NCI-H345 treated with DMSO at 0.1 percent for 48 hours (cell line): Measurements from ENCODE around the gene HCST.
"Not testable (repeated sequence)": the region's sequence is repeated elsewhere in the genome, so short reads cannot be mapped to it uniquely, and the experiment has no call there.

Experiments used
- DNase-seq: peaks from one replicate; lab custom pipeline; 2025; ENCODE audit not compliant: unreplicated experiment; lab: John Stamatoyannopoulos, UW

The HCST gene, protein sequence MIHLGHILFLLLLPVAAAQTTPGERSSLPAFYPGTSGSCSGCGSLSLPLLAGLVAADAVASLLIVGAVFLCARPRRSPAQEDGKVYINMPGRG

DNA sequence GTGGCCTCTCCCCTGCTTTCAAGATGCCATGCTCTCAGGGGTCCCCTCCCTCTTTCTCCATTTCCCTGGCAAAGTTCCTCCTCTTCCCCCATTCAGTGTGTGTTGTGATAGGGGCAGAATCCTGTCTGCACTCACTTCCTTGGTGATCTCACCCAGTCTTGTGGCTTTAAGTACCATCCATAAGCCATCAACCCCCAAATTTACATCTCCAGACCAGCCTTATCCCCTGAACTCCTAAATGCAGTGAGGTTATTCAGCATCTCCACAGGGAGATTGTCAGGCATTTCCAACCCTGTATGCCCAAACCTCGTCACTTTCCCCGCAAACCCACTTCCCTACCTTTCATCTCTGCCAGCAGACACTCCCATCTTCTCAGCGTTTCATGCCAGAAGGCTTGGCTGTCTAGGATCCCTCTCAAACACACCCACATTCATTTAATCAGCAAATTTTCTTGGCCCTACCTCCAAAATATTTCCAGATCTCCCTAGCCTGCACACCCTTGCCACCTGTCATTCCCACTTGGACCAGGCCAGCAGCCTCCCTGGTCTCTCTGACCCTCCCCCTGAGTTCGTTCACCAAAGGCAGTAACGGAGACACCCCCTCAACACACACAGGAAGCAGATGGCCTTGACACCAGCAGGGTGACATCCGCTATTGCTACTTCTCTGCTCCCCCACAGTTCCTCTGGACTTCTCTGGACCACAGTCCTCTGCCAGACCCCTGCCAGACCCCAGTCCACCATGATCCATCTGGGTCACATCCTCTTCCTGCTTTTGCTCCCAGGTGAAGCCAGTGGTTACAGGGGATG is at the start of gene HCST:
TSS of gene HCST (plus strand) at position 676 of the 808 bp plus-strand sequence. CDS start at position 741, 65 bp downstream.
- no peak for DNase-seq

- no peak for DNase-seq
Observed at GRCh38 chr19:35853038-35853756, 49.1 kb upstream of the HCST start.

- peak; percentile 38 for DNase-seq
Observed at GRCh38 chr19:35856546-35857149, 45.7 kb upstream of the HCST start, which contains the start of gene KIRREL2. Gene KIRREL2, plus strand, starts transcription at chr19:35856911. Its CDS starts 209 bp downstream, at chr19:35857120.

GRCh38 chr19:35858311-35858710 is 44.0 kb upstream of the HCST start:
- DNase-seq: no peak

DNA sequence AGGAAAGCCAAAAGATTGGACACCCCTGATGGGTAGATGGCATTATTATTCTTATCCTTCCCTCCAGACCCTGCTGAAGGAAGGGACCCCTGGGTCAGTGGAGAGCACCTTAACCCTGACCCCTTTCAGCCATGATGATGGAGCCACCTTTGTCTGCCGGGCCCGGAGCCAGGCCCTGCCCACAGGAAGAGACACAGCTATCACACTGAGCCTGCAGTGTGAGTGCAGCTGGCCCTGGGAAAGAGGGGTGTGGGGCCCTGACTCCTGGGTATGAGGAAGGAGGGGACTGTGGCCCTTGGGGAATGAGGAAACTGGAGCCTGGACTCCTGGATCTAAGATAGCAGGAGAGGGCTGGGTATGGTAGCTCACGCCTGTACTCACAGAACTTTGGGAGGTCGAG is 42.9 kb upstream of the HCST start:
- no peak for DNase-seq

DNA sequence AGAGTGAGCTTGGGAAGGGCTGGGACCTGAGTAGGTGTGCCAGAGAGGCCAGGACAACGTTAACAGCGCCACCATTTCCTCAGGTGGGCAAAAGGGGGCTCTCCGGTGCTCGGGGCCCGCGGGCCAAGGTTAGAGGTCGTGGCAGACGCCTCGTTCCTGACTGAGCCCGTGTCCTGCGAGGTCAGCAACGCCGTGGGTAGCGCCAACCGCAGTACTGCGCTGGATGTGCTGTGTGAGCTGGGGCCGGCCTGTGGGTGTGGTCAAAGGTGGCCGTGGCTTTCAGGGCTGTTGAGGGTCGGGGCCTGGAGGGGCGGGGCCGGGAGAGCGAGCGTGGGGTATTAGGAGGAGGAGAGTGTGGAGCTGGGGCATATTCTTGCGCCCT is 41.9 kb upstream of the HCST start:
- no peak for DNase-seq

GRCh38 chr19:35860818-35861639 is 41.3 kb upstream of the HCST start:
- DNase-seq: no peak

- DNase-seq: no peak
Observed at GRCh38 chr19:35861640-35862160, 40.6 kb upstream of the HCST start.

- no peak for DNase-seq
Observed at GRCh38 chr19:35862528-35862927, 39.8 kb upstream of the HCST start.

GRCh38 chr19:35863018-35863417 is 39.3 kb upstream of the HCST start:
- DNase-seq: no peak

DNA sequence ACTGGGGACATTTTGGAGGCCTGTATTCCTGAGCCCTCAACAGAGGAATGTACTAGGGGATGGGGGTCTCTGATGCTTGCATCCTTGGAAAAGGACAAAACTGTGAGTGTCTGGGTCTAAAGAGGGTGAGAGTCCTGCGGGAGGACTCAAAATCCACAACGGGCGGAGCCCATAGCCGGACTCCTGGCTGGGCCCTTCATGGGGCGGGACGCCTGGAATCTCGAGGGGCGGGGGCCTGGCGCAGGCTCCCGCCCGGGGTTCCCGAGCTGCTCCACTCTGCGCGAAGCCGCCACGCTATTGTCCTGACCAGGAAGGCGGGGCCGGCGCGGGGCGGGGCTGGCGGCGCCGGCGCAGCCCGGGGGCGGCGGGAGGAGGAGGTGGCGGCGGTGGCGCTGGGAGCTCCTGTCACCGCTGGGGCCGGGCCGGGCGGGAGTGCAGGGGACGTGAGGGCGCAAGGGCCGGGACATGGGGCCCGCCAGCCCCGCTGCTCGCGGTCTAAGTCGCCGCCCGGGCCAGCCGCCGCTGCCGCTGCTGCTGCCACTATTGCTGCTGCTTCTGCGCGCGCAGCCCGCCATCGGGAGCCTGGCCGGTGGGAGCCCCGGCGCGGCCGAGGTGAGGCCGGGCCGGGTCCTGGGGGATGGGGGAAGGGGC is 34.0 kb upstream of the HCST start, which contains the start of gene APLP1:
TSS of gene APLP1 (plus strand) at position 403 of the 651 bp plus-strand sequence. CDS start at position 466, 63 bp downstream.
- DNase-seq: peak; percentile 74

GRCh38 chr19:35868823-35869326 is 33.5 kb upstream of the HCST start:
- no peak for DNase-seq

DNA sequence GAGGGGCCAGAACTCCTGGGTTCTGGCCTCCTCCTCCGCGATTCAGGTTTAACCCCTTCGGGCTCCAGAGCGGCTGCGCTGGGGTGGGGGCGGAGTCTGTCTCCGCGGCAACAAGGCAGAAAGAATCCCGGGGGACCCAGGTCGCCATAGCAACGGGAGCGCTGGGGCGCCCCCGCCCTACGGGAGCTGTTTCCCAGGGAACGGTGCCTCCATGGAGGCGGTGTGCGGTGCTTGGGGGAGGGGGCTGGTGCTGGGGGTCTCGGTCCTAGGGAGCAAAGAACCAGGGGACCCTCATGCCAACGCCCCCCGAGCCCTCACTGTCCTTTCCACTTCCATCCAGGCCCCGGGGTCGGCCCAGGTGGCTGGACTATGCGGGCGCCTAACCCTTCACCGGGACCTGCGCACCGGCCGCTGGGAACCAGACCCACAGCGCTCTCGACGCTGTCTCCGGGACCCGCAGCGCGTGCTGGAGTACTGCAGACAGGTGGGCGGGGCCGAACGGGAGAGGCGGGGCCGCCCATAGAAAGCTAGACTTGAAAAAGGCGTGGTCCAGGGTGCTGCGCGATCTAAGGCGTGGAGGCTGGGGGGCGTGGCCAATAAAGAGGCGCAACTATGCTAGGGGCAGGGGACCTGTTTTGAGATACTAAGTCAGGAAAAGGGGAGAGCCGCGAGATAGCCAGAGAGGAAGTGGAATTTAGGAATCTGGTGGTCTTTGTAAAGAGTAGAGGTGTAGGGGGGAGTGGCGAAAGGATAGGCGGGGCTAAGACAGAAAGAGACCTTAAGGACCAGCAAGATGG is 32.8 kb upstream of the HCST start:
- DNase-seq: peak; percentile 99

DNA sequence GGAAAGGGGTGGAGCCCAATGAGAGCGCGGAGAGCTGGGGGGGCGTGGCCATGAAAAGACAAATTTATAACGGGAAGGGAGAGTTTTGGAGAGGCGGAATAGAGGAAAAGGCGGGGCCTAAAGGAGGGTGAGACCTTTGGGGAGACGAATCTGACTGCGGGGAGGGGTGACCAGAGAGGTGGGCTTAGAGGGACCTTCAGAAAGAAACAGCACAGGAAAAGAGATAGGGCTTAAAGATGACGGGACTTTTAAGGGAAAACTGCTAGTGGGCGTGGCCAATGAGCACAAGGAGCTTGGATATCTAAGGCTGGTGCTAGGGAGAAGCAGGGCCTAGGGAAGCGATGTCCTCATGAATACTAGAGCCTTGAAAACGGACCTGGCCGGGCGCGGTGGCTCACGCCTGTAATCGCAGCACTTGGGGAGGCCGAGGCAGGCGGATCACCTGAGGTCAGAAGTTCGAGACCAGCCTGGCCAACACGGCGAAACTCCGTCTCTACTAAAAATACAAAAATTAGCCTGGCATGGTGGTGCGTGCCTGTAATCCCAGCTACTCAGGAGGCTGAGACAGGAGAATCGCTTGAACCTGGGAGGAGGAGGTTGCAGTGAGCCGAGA is 32.1 kb upstream of the HCST start:
- DNase-seq: not testable (repeated sequence)

DNA sequence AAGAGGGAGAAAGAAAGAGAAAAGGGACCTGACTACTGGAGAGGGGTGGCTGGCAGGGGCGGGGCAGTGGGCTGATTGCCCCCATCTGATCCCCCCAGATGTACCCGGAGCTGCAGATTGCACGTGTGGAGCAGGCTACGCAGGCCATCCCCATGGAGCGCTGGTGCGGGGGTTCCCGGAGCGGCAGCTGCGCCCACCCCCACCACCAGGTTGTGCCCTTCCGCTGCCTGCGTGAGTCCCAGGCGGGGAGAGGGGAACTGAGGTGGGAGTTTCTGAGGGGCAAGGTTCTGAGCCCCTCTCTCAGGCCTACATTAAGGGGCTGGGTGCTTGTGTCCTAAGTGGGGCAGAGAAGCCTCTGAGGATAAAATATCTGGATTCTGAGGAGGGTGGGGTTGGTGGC is 31.5 kb upstream of the HCST start:
- no peak for DNase-seq

GRCh38 chr19:35871611-35872010 is 30.7 kb upstream of the HCST start:
- DNase-seq: no peak

- DNase-seq: no peak
Observed at GRCh38 chr19:35872180-35872579, 30.1 kb upstream of the HCST start.

DNA sequence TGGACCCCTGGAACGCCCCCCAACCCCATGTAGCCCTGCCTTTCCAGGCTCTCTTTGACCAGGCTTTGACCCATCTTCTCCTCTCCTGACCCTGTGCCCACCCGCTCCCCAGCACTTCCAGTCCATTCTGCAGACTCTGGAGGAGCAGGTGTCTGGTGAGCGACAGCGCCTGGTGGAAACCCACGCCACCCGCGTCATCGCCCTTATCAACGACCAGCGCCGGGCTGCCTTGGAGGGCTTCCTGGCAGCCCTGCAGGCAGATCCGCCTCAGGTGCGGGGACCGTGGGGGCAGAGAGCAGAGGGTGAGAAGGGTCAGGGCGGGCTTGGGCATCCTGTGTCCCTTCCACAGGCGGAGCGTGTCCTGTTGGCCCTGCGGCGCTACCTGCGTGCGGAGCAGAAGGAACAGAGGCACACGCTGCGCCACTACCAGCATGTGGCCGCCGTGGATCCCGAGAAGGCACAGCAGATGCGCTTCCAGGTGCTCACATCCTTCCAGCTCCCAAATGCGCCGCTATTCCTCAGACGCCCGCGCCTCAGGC is 27.9 kb upstream of the HCST start:
- no peak for DNase-seq
